ENCODE results near the gene ARSA.

GRCh38 chr22:50674606-50675552 lies 46.9 kb upstream of the ARSA start:
- no peak for TF ChIP-seq CTCF (conservative IDR thresholded peaks at IDR 0.05; ENCODE audit: low read depth, low read length)
- TF ChIP-seq EZH2phosphoT487 (IDR thresholded peaks at IDR 0.05; ENCODE audit: borderline replicate concordance, low read length): no peak
- TF ChIP-seq EZH2 (IDR thresholded peaks at IDR 0.05; ENCODE audit: low read length, unreplicated experiment): no peak
